GM12878 (cell line): ENCODE results near the gene SMIM12. TPM values are rescaled to one million over a fixed set of nuclear protein-coding genes. Genes with fewer than 3 reads are reported as not detected.
A peak's percentile ranks its signal among the peaks of the same experiment; 100 is the strongest.

Experiments used
- ATAC-seq: fragments of 200-7000 bp; cut with Tn5 transposase; 3 replicates; pipeline ENCODE4 v1.9.1; 2020; ENCODE audit warnings: mild to moderate bottlenecking, moderate library complexity
- BruUV-seq: library from RNA; stranded (reverse); fragments of 400-500 nt; replicated peaks from 2 replicates; lab custom pipeline; 2021; lab: Mats Ljungman, UMichigan
- CTCF ChIA-PET: fragments of 300-600 bp; sonication (Branson Sonifier 250); formaldehyde crosslinking; extraction: SDS; loops from one replicate; lab custom pipeline; 2021; ENCODE audit warnings: inconsistent platforms; lab: Yijun Ruan, JAX
- POLR2A ChIA-PET: fragments of 350-600 bp; formaldehyde crosslinking; extraction: SDS; loops from one replicate; lab custom pipeline; 2021; ENCODE audit warnings: inconsistent platforms; lab: Charles Lee
- RAD21 ChIA-PET: fragments of 300-600 bp; sonication (Branson Sonifier 250); formaldehyde crosslinking; loops from one replicate; lab custom pipeline; 2023; ENCODE audit warnings: antibody characterized with exemption; ENCODE audit not compliant: unreplicated experiment; lab: Charles Lee
- SMC1A ChIA-PET: fragments of 300-600 bp; sonication (Branson Sonifier 250); formaldehyde crosslinking; loops from one replicate; lab custom pipeline; 2023; ENCODE audit not compliant: unreplicated experiment, uncharacterized antibody; lab: Charles Lee
- DNase-seq: peaks from one replicate; pipeline ENCODE4 v3.0.0-alpha.2; 2011; ENCODE audit warnings: low read depth, low spot score
- FAIRE-seq: peaks from 3 replicates; lab custom pipeline; 2011; peaks lifted over from hg19 to GRCh38; lab: Jason Lieb, UNC
- H2AFZ ChIP-seq: 2 replicates; pipeline ENCODE4 v1.6.0; 2011; ENCODE audit warnings: low read depth, low read length, control low read depth; ENCODE audit not compliant: control insufficient read depth
- H3K27ac ChIP-seq: 2 replicates; pipeline ENCODE4 v1.5.1; 2011; ENCODE audit warnings: control low read depth; ENCODE audit not compliant: control insufficient read depth, insufficient read depth
- H3K27me3 ChIP-seq, 2 experiments: replicated peaks in 1 of 2; 2 replicates each; pipeline versions ENCODE4 v1.6.0 to v1.6.1; 2011; ENCODE audit warnings: low read length in 1 of 2; ENCODE audit not compliant: control insufficient read depth in 2 of 2, insufficient read depth in 2 of 2
- H3K36me3 ChIP-seq, 2 experiments: 2 replicates each; pipeline ENCODE4 v1.5.1; 2011; ENCODE audit warnings: low read length in 1 of 2; ENCODE audit not compliant: control insufficient read depth in 2 of 2, insufficient read depth in 2 of 2
- H3K4me1 ChIP-seq: 2 replicates; pipeline ENCODE4 v1.6.1; 2011; ENCODE audit warnings: mild to moderate bottlenecking, low read length, moderate library complexity, mixed read lengths; ENCODE audit not compliant: control insufficient read depth, insufficient read depth
- H3K4me2 ChIP-seq: 2 replicates; pipeline ENCODE4 v1.6.0; 2011; ENCODE audit warnings: control low read depth; ENCODE audit not compliant: control insufficient read depth, insufficient read depth
- H3K4me3 ChIP-seq: fragments of 200-600 bp; sonication (generic); 2 replicates; pipeline ENCODE4 v1.5.1; 2016
- H3K79me2 ChIP-seq: 2 replicates; pipeline ENCODE4 v1.6.0; 2011; ENCODE audit warnings: low read length; ENCODE audit not compliant: control insufficient read depth, insufficient read depth
- H3K9ac ChIP-seq: 2 replicates; pipeline ENCODE4 v1.8.0; 2011; ENCODE audit warnings: low read length, control low read depth, mixed read lengths; ENCODE audit not compliant: control insufficient read depth, insufficient read depth
- H3K9me3 ChIP-seq: replicated peaks from 3 replicates; pipeline ENCODE4 v1.5.1; 2011; ENCODE audit warnings: mild to moderate bottlenecking, low read length; ENCODE audit not compliant: control insufficient read depth, insufficient read depth
- H4K20me1 ChIP-seq: 2 replicates; pipeline ENCODE4 v1.6.0; 2011; ENCODE audit not compliant: control insufficient read depth, insufficient read depth
- IKZF2 ChIP-seq, 2 experiments: fragments of 450-650 bp; IDR thresholded peaks; 2 replicates each; pipeline ENCODE4 v1.6.1; 2017; ENCODE audit warnings: mild to moderate bottlenecking in 2 of 2, moderate library complexity in 2 of 2
- JUND ChIP-seq: IDR thresholded peaks from 2 replicates; pipeline ENCODE4 v1.6.1; 2012; ENCODE audit warnings: low read depth, mild to moderate bottlenecking, low read length, improper control_type of control experiment, moderate library complexity
- MEF2A ChIP-seq: IDR thresholded peaks from 2 replicates; pipeline ENCODE4 v1.6.1; 2011; ENCODE audit warnings: low read depth, mild to moderate bottlenecking, low read length, moderate library complexity; ENCODE audit not compliant: insufficient read depth
- PAX5 ChIP-seq: IDR thresholded peaks from 2 replicates; pipeline ENCODE4 v1.6.1; 2011; ENCODE audit warnings: low read depth, low read length, borderline replicate concordance
- RB1 ChIP-seq: fragments of 450-650 bp; formaldehyde crosslinking; IDR thresholded peaks from 2 replicates; pipeline ENCODE4 v1.6.1; 2017; ENCODE audit warnings: mild to moderate bottlenecking, borderline replicate concordance
- YY1 ChIP-seq: IDR thresholded peaks from 2 replicates; pipeline ENCODE4 v1.6.1; 2011; ENCODE audit warnings: low read depth, mild to moderate bottlenecking, low read length
- WGBS: methylation state at CpG from one replicate; pipeline ENCODE4 v1.1.6; 2016; ENCODE audit warnings: low lambda C conversion rate; ENCODE audit not compliant: insufficient replicate concordance, insufficient coverage; ENCODE audit errors: missing lambda C conversion rate; 5-methylcytosine and 5-hydroxymethylcytosine counted together
- in situ Hi-C: fragments of 300-500 bp; cut with MboI; formaldehyde crosslinking; loops from 9 replicates; pipeline ENCODE4 v1.14.3; 2018; ENCODE audit warnings: mixed read lengths
- intact Hi-C: fragments of 100-400 bp; cut with micrococcal nuclease; formaldehyde crosslinking; loops from one replicate; pipeline ENCODE4 v1.14.2; 2022; ENCODE audit not compliant: unreplicated experiment
- polyA plus RNA-seq, 11 experiments: library from polyadenylated mRNA; depleted of rRNA in 4 of 11; unstranded in 6 of 11; stranded (reverse) in 5 of 11; fragments of >200 nt; fragmentation: Nextera tagmentation in 4 of 11; fragmentation: Illumina TruSeq in 1 of 11; extraction: Ambion mirVana in 4 of 11; extraction: Trizol in 1 of 11; gene quantifications; 1 replicate in 1 of 11; 2 replicates in 10 of 11; pipeline versions ENCODE4 v1.2.1 to v1.2.3, GENCODE V29; 2011 to 2016; ENCODE audit warnings: inconsistent platforms in 2 of 11, missing spikeins in 2 of 11, low read depth in 1 of 11
- total RNA-seq, 4 experiments: library from RNA; depleted of rRNA in 3 of 4; stranded (reverse); fragments of >200 nt in 3 of 4; fragmentation: Illumina TruSeq in 1 of 4; extraction: Trizol in 1 of 4; gene quantifications; 2 replicates each; pipeline versions ENCODE4 v1.2.1 to v1.2.3, GENCODE V29; 2013 to 2021
- TF ChIP-seq, protein P1 (sequence below): IDR thresholded peaks from 2 replicates; pipeline ENCODE4 v1.6.1; 2011; ENCODE audit warnings: low read depth, mild to moderate bottlenecking, low read length, moderate library complexity, borderline replicate concordance; ENCODE audit errors: extremely low read depth

SMIM12 gene
- total and polyA plus RNA-seq, 10 of the 15 experiments (the other 5 are each of a cell fraction or from before 2014, with no cell fraction given): 26.1 to 81.5 (median 44.1) TPM

DNA sequence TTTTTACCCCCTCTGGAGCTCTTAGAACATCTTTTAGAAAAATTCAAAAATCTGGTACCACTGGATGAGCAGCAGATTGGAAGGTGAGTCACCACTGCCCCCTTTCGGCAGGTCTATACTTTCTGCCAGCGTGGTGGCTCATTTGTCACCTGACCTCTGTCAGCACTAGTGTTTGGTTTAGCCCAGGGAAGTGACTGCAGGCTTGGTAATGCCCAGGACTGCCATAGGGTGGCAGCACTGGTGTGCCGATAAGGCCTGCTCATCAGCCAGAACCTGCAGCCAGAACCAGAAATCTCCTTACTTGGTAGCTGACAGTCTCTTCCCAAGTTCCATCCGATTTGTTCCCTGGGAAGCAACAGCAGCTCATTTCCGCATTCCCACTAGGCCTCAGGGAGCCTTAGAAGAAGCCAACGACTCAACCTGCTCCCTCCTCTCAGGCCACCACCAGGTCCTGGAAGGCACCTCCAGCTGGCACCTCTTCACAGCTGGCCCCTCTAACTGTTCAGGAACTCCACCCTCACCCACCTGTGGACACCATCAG is 6.8 kb downstream of the SMIM12 start (continued):
- TF ChIP-seq PAX5 (peak; percentile 46; the same call in 1 of the 2 replicates), YY1 (peak; percentile 75)

DNA sequence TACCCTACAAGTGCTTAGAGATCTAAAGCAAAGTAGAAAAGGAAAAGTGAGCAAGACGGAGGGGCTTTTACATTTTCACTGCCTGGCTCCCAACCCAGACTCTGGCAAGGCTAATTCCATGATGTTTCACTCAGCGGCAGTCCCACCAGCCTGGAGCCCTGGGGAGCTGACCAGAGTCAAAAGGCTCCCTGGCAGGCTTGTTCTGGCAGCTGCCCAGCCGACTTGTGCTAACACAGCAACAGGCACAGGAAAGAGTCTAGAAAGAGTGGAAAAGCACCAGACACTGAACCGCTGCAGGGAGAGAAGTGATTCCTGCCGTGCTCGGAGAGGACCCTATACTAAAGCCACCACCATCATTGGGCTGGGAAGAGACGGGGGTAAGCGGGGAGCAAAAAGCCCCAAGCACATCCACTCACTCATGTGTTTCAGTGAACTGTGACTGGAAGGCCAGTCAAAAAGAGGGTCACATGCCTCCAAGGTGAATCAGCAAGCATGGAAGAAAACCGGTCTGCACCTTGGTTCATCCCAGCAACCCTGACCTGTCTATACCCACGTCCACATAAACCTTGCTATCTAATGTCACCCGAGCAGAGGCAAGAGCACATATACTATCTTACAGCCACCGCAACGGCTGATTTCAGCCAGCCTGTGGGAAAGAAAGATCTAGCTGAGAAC is 8.0 kb downstream of the SMIM12 start:
- FAIRE-seq: no peak
- no peak overlapping the region for H3K4me3 ChIP-seq
- no TSS peak for BruUV-seq
- in situ Hi-C loops (loop anchor here (5.0 kb wide), 1 partner anchor 64 kb away; no protein-coding TSS in a partner anchor), intact Hi-C loops (loop anchor here (1.0 to 10.0 kb wide), 2 partner anchors 65 to 333 kb away; no protein-coding TSS in a partner anchor)
- no peaks in the 10 kb centered on the region for H3K27me3 ChIP-seq
- RAD21 ChIA-PET: interaction anchor here (1.5 kb wide), 1 partner anchor 67 kb away, joined by 5 read pairs; no protein-coding TSS in a partner anchor
- H3K4me2 ChIP-seq: no peak overlapping the region
- no peaks in the 10 kb centered on the region; the same call in 1 of the 2 replicates for H4K20me1 ChIP-seq
- TF ChIP-seq MEF2A (no peak), JUND (no peak), RB1 (no peak), IKZF2 (IDR thresholded peaks at IDR 0.05) (no peak)
- TF ChIP-seq, protein P1, sequence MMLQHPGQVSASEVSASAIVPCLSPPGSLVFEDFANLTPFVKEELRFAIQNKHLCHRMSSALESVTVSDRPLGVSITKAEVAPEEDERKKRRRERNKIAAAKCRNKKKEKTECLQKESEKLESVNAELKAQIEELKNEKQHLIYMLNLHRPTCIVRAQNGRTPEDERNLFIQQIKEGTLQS: no peak
- SMC1A ChIA-PET: interaction anchor here (1.1 to 2.4 kb wide), 4 partner anchors 14 to 334 kb away, joined by 3 to 9 read pairs (median 6); no protein-coding TSS in a partner anchor
- no peak for DNase-seq
- H3K27ac ChIP-seq: no peak overlapping the region
- 90% methylated on average over 12 of the region's 13 CpGs for WGBS
- no peak for ATAC-seq
- peaks cover 10 to 14% of the 10 kb centered on the region in 2 experiments for H3K36me3 ChIP-seq
- H2AFZ ChIP-seq: no peak overlapping the region
- CTCF ChIA-PET: interaction anchor here (0.6 to 6.8 kb wide), 7 partner anchors 14 to 906 kb away, joined by 3 to 58 read pairs (median 6); no protein-coding TSS in a partner anchor
- H3K9ac ChIP-seq: no peak overlapping the region
- no peaks in the 10 kb centered on the region for H3K9me3 ChIP-seq
- POLR2A ChIA-PET: no interaction called here
- H3K79me2 ChIP-seq: peaks cover 3% of the 10 kb centered on the region
- no peaks in the 10 kb centered on the region for H3K4me1 ChIP-seq
